Endothelial cell of umbilical vein (primary cell): ENCODE results near the gene ADSS1. TPM values are rescaled to one million over a fixed set of nuclear protein-coding genes. Genes with fewer than 3 reads are reported as not detected.

Experiments
- BruUV-seq: library from RNA; stranded (reverse); fragments of 400-500 nt; replicated peaks from 2 replicates; lab custom pipeline; 2021; lab: Mats Ljungman, UMichigan
- CTCF ChIA-PET: fragments of 300-600, 350-600 bp; sonication (Branson Sonifier 250); formaldehyde crosslinking; loops from one replicate; lab custom pipeline; 2021; ENCODE audit warnings: antibody characterized with exemption, inconsistent platforms; lab: Charles Lee
- POLR2A ChIA-PET: fragments of 300-600, 350-600 bp; sonication (Branson Sonifier 250); formaldehyde crosslinking; loops from one replicate; lab custom pipeline; 2021; ENCODE audit warnings: antibody characterized with exemption, inconsistent platforms; lab: Charles Lee
- DNase-seq: peaks from one replicate; pipeline ENCODE4 v3.0.0-alpha.2; 2011; ENCODE audit warnings: low read depth, low spot score
- FAIRE-seq: peaks from 2 replicates; lab custom pipeline; 2011; peaks lifted over from hg19 to GRCh38; lab: Jason Lieb, UNC
- H2AFZ ChIP-seq: 2 replicates; pipeline ENCODE4 v1.6.0; 2012; ENCODE audit warnings: low read depth, low read length, control low read depth, inconsistent platforms
- H3K27ac ChIP-seq: 2 replicates; pipeline ENCODE4 v1.5.1; 2011; ENCODE audit warnings: low read depth, mild to moderate bottlenecking, control low read depth, low read length, moderate library complexity; ENCODE audit not compliant: insufficient read depth
- H3K27me3 ChIP-seq, 2 experiments: 2 replicates each; pipeline versions ENCODE4 v1.6.0 to v1.6.1; 2011; ENCODE audit warnings: low read length in 2 of 2, mixed read lengths in 1 of 2; ENCODE audit not compliant: control insufficient read depth in 2 of 2, insufficient read depth in 2 of 2
- H3K36me3 ChIP-seq, 2 experiments: 2 replicates in 1 of 2; 3 replicates in 1 of 2; pipeline ENCODE4 v1.5.1; 2011; ENCODE audit warnings: low read length in 2 of 2, mild to moderate bottlenecking in 1 of 2, moderate library complexity in 1 of 2; ENCODE audit not compliant: control insufficient read depth in 2 of 2, insufficient read depth in 2 of 2; ENCODE audit errors: extremely low read depth in 1 of 2
- H3K4me1 ChIP-seq: 3 replicates; pipeline ENCODE4 v1.5.1; 2011; ENCODE audit warnings: mild to moderate bottlenecking, low read length; ENCODE audit not compliant: control insufficient read depth, insufficient read depth; ENCODE audit errors: extremely low read depth
- H3K4me2 ChIP-seq: 2 replicates; pipeline ENCODE4 v1.6.1; 2011; ENCODE audit warnings: low read length, control low read depth, mixed read lengths; ENCODE audit not compliant: insufficient read depth
- H3K4me3 ChIP-seq, 3 experiments: fragments of 200-600 bp in 1 of 3; sonication (generic), shearing (Covaris generic) in 1 of 3; replicated peaks in 1 of 3; 2 replicates each; pipeline ENCODE4 v1.5.1; 2011 to 2016; ENCODE audit warnings: control low read depth in 3 of 3, low read length in 3 of 3, mild to moderate bottlenecking in 2 of 3, inconsistent platforms in 1 of 3, low read depth in 1 of 3, moderate library complexity in 1 of 3; ENCODE audit not compliant: insufficient read depth in 1 of 3
- H3K79me2 ChIP-seq: 2 replicates; pipeline ENCODE4 v1.6.0; 2012; ENCODE audit warnings: low read length, inconsistent platforms; ENCODE audit not compliant: control insufficient read depth, insufficient read depth
- H3K9ac ChIP-seq: replicated peaks from 2 replicates; pipeline ENCODE3; 2011; ENCODE audit warnings: low read length, control low read depth; ENCODE audit not compliant: insufficient read depth; ENCODE audit errors: extremely low read depth
- H3K9me1 ChIP-seq: replicated peaks from 3 replicates; pipeline ENCODE4 v1.6.0; 2011; ENCODE audit warnings: mild to moderate bottlenecking, low read length; ENCODE audit not compliant: control insufficient read depth, insufficient read depth; ENCODE audit errors: extremely low read depth
- H3K9me3 ChIP-seq: replicated peaks from 2 replicates; pipeline ENCODE4 v1.5.1; 2012; ENCODE audit warnings: low read length, inconsistent platforms; ENCODE audit not compliant: control insufficient read depth, insufficient read depth
- H4K20me1 ChIP-seq: replicated peaks from 2 replicates; pipeline ENCODE3; 2011; ENCODE audit warnings: mild to moderate bottlenecking, low read length; ENCODE audit not compliant: control insufficient read depth, insufficient read depth; ENCODE audit errors: extremely low read depth
- EZH2 ChIP-seq: IDR thresholded peaks from 2 replicates; pipeline ENCODE4 v1.6.1; 2012; ENCODE audit warnings: borderline replicate concordance, low read depth, mild to moderate bottlenecking, moderate library complexity, low read length, inconsistent platforms; ENCODE audit not compliant: severe bottlenecking
- FOS ChIP-seq: IDR thresholded peaks from 2 replicates; pipeline ENCODE4 v1.6.1; 2011; ENCODE audit warnings: mild to moderate bottlenecking, low read length, moderate library complexity, borderline replicate concordance; ENCODE audit not compliant: insufficient read depth
- GATA2 ChIP-seq: IDR thresholded peaks from 2 replicates; pipeline ENCODE4 v1.7.0; 2011; ENCODE audit warnings: low read depth, mild to moderate bottlenecking, moderate library complexity, mixed read lengths, low read length; ENCODE audit not compliant: insufficient read length, insufficient read depth
- MYC ChIP-seq: IDR thresholded peaks from one replicate; pipeline ENCODE4 v1.6.1; 2011; ENCODE audit warnings: mild to moderate bottlenecking, low read depth, low read length
- POLR2A ChIP-seq: IDR thresholded peaks from 2 replicates; pipeline ENCODE4 v1.6.1; 2012; ENCODE audit warnings: low read depth, mild to moderate bottlenecking, control low read depth, low read length
- POLR2AphosphoS5 ChIP-seq: IDR thresholded peaks from 2 replicates; pipeline ENCODE4 v1.6.1; 2012; ENCODE audit warnings: low read depth, mild to moderate bottlenecking, control low read depth, low read length, moderate library complexity; ENCODE audit not compliant: insufficient read depth
- dilution Hi-C: fragments of 300-500 bp; cut with MboI; formaldehyde crosslinking; loops from one replicate; pipeline ENCODE4 v1.15.0; 2019; ENCODE audit warnings: low sequenced_read_pairs; ENCODE audit not compliant: extremely low pct_ligation_motif_present
- intact Hi-C: fragments of 100-400 bp; cut with micrococcal nuclease; formaldehyde crosslinking; loops from one replicate; pipeline ENCODE4 v1.10.0; 2022
- polyA plus RNA-seq, 4 experiments: library from polyadenylated mRNA; depleted of rRNA in 3 of 4; stranded (reverse) in 3 of 4; unstranded in 1 of 4; fragments of >200 nt; gene quantifications; 2 replicates each; pipeline versions ENCODE4 v1.2.1 to v1.2.3, GENCODE V29; 2011 to 2012; ENCODE audit warnings: missing spikeins in 1 of 4
- total RNA-seq: library from RNA; stranded (reverse); gene quantifications from 2 replicates; pipeline ENCODE4 v1.2.3, GENCODE V29; 2021
- TF ChIP-seq, protein P1 (sequence below), 2 donors: IDR thresholded peaks; 1 replicate in 1 of 2; 2 replicates in 1 of 2; pipeline ENCODE4 v1.5.1; 2011; ENCODE audit warnings: low read length in 2 of 2, mild to moderate bottlenecking in 2 of 2, moderate library complexity in 2 of 2, control low read depth in 1 of 2, inconsistent platforms in 1 of 2, low read depth in 1 of 2; ENCODE audit not compliant: insufficient read depth in 1 of 2; ENCODE audit errors: extremely low read depth in 1 of 2

The ADSS1 gene
- total and polyA plus RNA-seq, 2 donors (not counting 3 experiments of a cell fraction or from before 2014, with no cell fraction given), result 1.9 TPM

- no TSS peak for BruUV-seq
- H3K36me3 ChIP-seq, result peaks cover 4 to 15% of the 10 kb centered on the region in 2 experiments
- H3K9me3 ChIP-seq, result no peaks in the 10 kb centered on the region
- ChIA-PET POLR2A (no interaction called here), CTCF (interaction anchor here (1.2 to 4.4 kb wide), 2 partner anchors 12 to 45 kb away, joined by 3 to 31 read pairs; no protein-coding TSS in a partner anchor)
- no peak overlapping the region for H3K27ac ChIP-seq
- H3K79me2 ChIP-seq, result peaks cover 6% of the 10 kb centered on the region
- no peak overlapping the region for H3K4me3 ChIP-seq
- H4K20me1 ChIP-seq, result no peaks in the 10 kb centered on the region
- FAIRE-seq (no peak), DNase-seq (no peak)
- H3K4me2 ChIP-seq, result no peak overlapping the region
- H2AFZ ChIP-seq, result no peak overlapping the region
- no peaks in the 10 kb centered on the region for H3K9me1 ChIP-seq
- H3K27me3 ChIP-seq, result no peaks in the 10 kb centered on the region
- no peaks in the 10 kb centered on the region for H3K4me1 ChIP-seq
- H3K9ac ChIP-seq, result no peak overlapping the region
- intact Hi-C loops, result no loop called here
- TF ChIP-seq FOS (no peak), POLR2A (no peak), GATA2 (no peak)
- dilution Hi-C loops, result no loop called here
Observed at GRCh38 chr14:104780513-104781030, 56.5 kb downstream of the ADSS1 start.

DNA sequence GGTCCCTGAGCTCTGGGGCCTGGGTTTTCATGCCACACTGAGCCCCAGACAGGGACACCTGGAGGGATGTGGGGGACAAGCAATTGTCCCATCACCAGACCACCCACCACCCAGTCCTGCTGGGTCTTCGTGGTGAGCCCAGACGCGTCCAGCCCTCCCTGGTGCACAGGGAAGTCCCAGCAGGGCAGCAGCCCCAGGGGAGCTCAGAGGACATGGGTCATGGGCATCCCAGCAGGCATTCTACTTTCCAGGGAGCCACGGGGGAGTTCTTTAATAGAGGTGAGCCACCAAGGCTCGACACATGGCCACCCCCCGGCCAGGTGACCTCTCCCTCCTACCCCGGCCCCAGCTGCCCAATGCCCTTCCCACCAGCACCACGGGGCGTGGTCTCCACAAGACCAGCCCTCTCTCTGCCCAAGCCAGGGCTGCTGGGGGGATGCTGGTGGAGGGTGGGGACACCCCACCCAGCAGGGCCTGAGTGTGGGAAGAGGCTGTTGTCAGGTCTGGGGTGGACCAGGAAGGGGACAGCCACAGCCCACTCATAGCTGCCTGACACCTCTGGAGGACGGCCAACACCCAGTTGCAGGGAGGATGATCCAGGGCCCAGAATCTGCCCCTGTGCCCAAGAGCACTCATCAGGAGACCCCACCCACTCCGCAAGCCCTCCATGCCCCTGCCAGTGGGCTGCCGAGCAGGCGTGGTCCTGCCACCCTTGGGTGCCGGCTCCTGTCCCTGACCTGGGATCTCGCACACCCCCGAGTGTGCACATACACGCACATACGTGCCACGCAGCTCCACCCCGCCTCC, 57.4 kb downstream of the ADSS1 start:
- Histone ChIP-seq H3K27ac (no peak overlapping the region), H3K4me3 (no peak overlapping the region), H3K9ac (no peak overlapping the region), H4K20me1 (no peaks in the 10 kb centered on the region), H3K9me1 (no peaks in the 10 kb centered on the region), H3K79me2 (peaks cover 8% of the 10 kb centered on the region), H3K4me2 (no peak overlapping the region), H3K9me3 (no peaks in the 10 kb centered on the region), H2AFZ (no peak overlapping the region), H3K4me1 (no peaks in the 10 kb centered on the region), H3K36me3 (peaks cover 4 to 13% of the 10 kb centered on the region in 2 experiments), H3K27me3 (no peaks in the 10 kb centered on the region)
- no TSS peak for BruUV-seq
- intact Hi-C loops (no loop called here), dilution Hi-C loops (no loop called here)
- TF ChIP-seq MYC (no peak), POLR2AphosphoS5 (no peak), POLR2A (no peak), FOS (no peak), EZH2 (no peak)
- TF ChIP-seq, protein P1, sequence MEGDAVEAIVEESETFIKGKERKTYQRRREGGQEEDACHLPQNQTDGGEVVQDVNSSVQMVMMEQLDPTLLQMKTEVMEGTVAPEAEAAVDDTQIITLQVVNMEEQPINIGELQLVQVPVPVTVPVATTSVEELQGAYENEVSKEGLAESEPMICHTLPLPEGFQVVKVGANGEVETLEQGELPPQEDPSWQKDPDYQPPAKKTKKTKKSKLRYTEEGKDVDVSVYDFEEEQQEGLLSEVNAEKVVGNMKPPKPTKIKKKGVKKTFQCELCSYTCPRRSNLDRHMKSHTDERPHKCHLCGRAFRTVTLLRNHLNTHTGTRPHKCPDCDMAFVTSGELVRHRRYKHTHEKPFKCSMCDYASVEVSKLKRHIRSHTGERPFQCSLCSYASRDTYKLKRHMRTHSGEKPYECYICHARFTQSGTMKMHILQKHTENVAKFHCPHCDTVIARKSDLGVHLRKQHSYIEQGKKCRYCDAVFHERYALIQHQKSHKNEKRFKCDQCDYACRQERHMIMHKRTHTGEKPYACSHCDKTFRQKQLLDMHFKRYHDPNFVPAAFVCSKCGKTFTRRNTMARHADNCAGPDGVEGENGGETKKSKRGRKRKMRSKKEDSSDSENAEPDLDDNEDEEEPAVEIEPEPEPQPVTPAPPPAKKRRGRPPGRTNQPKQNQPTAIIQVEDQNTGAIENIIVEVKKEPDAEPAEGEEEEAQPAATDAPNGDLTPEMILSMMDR (IDR thresholded peaks at IDR 0.05; ENCODE audit: extremely low read depth in 1 of 2, insufficient read depth in 1 of 2, low read depth in 1 of 2, low read length in 2 of 2), result no peak
- ChIA-PET CTCF (interaction anchor here (0.9 to 4.4 kb wide), 3 partner anchors 11 to 45 kb away, joined by 3 to 31 read pairs (median 3); no protein-coding TSS in a partner anchor), POLR2A (no interaction called here)
- no peak for FAIRE-seq
- no peak for DNase-seq
